ENCODE measurements around the gene FHIT.

- TF ChIP-seq RAD21 (IDR thresholded peaks at IDR 0.05; ENCODE audit: low read length) (no peak), RCOR1 (IDR thresholded peaks at IDR 0.05; ENCODE audit: low read length) (no peak), PBX3 (IDR thresholded peaks at IDR 0.05) (no peak), POLR2AphosphoS5 (IDR thresholded peaks at IDR 0.05; ENCODE audit: low read depth, low read length) (no peak), EZH2phosphoT487 (IDR thresholded peaks at IDR 0.05; ENCODE audit: borderline replicate concordance, low read depth) (no peak), SIN3A (IDR thresholded peaks at IDR 0.05; ENCODE audit: borderline replicate concordance, low read depth, low read length) (no peak), GATA2 (CRISPR knock-in tag; IDR thresholded peaks at IDR 0.05) (no peak), GABPA (IDR thresholded peaks at IDR 0.05; ENCODE audit: low read depth) (no peak), EP300 (IDR thresholded peaks at IDR 0.05; ENCODE audit: borderline replicate concordance in 1 of 2, low read depth in 1 of 2, low read length in 1 of 2) (no peak), TAF1 (IDR thresholded peaks at IDR 0.05; ENCODE audit: borderline replicate concordance, low read depth, low read length) (no peak), RFX5 (IDR thresholded peaks at IDR 0.05; ENCODE audit: low read length) (no peak), ZBTB33 (IDR thresholded peaks at IDR 0.05; ENCODE audit: borderline replicate concordance, low read depth) (no peak)
- TF ChIP-seq, protein P1, sequence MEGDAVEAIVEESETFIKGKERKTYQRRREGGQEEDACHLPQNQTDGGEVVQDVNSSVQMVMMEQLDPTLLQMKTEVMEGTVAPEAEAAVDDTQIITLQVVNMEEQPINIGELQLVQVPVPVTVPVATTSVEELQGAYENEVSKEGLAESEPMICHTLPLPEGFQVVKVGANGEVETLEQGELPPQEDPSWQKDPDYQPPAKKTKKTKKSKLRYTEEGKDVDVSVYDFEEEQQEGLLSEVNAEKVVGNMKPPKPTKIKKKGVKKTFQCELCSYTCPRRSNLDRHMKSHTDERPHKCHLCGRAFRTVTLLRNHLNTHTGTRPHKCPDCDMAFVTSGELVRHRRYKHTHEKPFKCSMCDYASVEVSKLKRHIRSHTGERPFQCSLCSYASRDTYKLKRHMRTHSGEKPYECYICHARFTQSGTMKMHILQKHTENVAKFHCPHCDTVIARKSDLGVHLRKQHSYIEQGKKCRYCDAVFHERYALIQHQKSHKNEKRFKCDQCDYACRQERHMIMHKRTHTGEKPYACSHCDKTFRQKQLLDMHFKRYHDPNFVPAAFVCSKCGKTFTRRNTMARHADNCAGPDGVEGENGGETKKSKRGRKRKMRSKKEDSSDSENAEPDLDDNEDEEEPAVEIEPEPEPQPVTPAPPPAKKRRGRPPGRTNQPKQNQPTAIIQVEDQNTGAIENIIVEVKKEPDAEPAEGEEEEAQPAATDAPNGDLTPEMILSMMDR (IDR thresholded peaks at IDR 0.05), result no peak
These were observed 848.3 kb downstream of the FHIT start for GRCh38 chr3:60402931-60403330.
